IMR-90 (cell line): ENCODE measurements around the gene CDT1. TPM values are rescaled to one million over a fixed set of nuclear protein-coding genes. Genes with fewer than 3 reads are reported as not detected.

Source experiments
- ATAC-seq: fragments of 200-7000 bp; cut with Tn5 transposase; 2 replicates; pipeline ENCODE4 v1.9.1; 2020; ENCODE audit warnings: low read depth, mild to moderate bottlenecking, moderate library complexity
- BruUV-seq: library from RNA; stranded (reverse); fragments of 400-500 nt; replicated peaks from 2 replicates; lab custom pipeline; 2021; lab: Mats Ljungman, UMichigan
- CTCF ChIA-PET: fragments of 300-600 bp; formaldehyde crosslinking; extraction: SDS; loops from one replicate; lab custom pipeline; 2021; ENCODE audit warnings: antibody characterized with exemption; lab: Yijun Ruan, JAX
- POLR2A ChIA-PET: fragments of 300-600 bp; sonication (Branson Sonifier 250); formaldehyde crosslinking; loops from one replicate; lab custom pipeline; 2022; ENCODE audit warnings: antibody characterized with exemption; ENCODE audit not compliant: unreplicated experiment; lab: Charles Lee
- DNase-seq: peaks from one replicate; pipeline ENCODE4 v3.0.0; 2013
- H2AFZ ChIP-seq: replicated peaks from 2 replicates; pipeline ENCODE3; 2013; ENCODE audit warnings: low read length, mild to moderate bottlenecking; ENCODE audit not compliant: poor library complexity
- H2AK5ac ChIP-seq: 2 replicates; pipeline ENCODE4 v1.6.1; 2013; ENCODE audit warnings: low read depth, low read length, inconsistent platforms
- H2AK9ac ChIP-seq: replicated peaks from 2 replicates; pipeline ENCODE3; 2013; ENCODE audit warnings: mild to moderate bottlenecking, low read depth, low read length, moderate library complexity; ENCODE audit not compliant: poor library complexity
- H2BK120ac ChIP-seq: 2 replicates; pipeline ENCODE4 v1.6.1; 2013; ENCODE audit warnings: low read depth, low read length, inconsistent platforms
- H2BK15ac ChIP-seq: 3 replicates; pipeline ENCODE4 v1.6.1; 2013; ENCODE audit warnings: low read depth, low read length, inconsistent platforms
- H2BK20ac ChIP-seq: 2 replicates; pipeline ENCODE4 v1.6.1; 2013; ENCODE audit warnings: low read depth, mild to moderate bottlenecking, inconsistent platforms, low read length, moderate library complexity
- H2BK5ac ChIP-seq: 2 replicates; pipeline ENCODE4 v1.6.1; 2013; ENCODE audit warnings: mild to moderate bottlenecking, low read depth, low read length, inconsistent platforms; ENCODE audit not compliant: poor library complexity, severe bottlenecking
- H3K14ac ChIP-seq: replicated peaks from 2 replicates; pipeline ENCODE4 v1.6.1; 2013; ENCODE audit warnings: low read depth, low read length, inconsistent platforms
- H3K18ac ChIP-seq: 2 replicates; pipeline ENCODE4 v1.6.1; 2013; ENCODE audit warnings: low read depth, low read length, control low read depth
- H3K23ac ChIP-seq: 2 replicates; pipeline ENCODE4 v1.6.1; 2013; ENCODE audit warnings: low read depth, low read length, inconsistent platforms
- H3K27ac ChIP-seq: 2 replicates; pipeline ENCODE4 v1.5.1; 2013; ENCODE audit warnings: mild to moderate bottlenecking, control low read depth, low read length; ENCODE audit not compliant: insufficient read depth
- H3K27me3 ChIP-seq: 2 replicates; pipeline ENCODE4 v1.6.1; 2013; ENCODE audit warnings: low read length; ENCODE audit not compliant: control insufficient read depth, insufficient read depth
- H3K36me3 ChIP-seq: 2 replicates; pipeline ENCODE4 v1.6.1; 2013; ENCODE audit warnings: low read length, mixed read lengths; ENCODE audit not compliant: control insufficient read depth, insufficient read depth
- H3K4ac ChIP-seq: 2 replicates; pipeline ENCODE4 v1.6.1; 2013; ENCODE audit warnings: low read depth, low read length, inconsistent platforms
- H3K4me1 ChIP-seq: 2 replicates; pipeline ENCODE4 v1.6.1; 2013; ENCODE audit warnings: low read length, mixed read lengths; ENCODE audit not compliant: control insufficient read depth, insufficient read depth
- H3K4me2 ChIP-seq: 2 replicates; pipeline ENCODE4 v1.6.1; 2013; ENCODE audit warnings: low read depth, mild to moderate bottlenecking, control low read depth, low read length, moderate library complexity
- H3K4me3 ChIP-seq: 2 replicates; pipeline ENCODE4 v1.5.1; 2013; ENCODE audit warnings: low read depth, mild to moderate bottlenecking, control low read depth, low read length, moderate library complexity; ENCODE audit not compliant: insufficient read depth
- H3K56ac ChIP-seq: 2 replicates; pipeline ENCODE4 v1.6.1; 2013; ENCODE audit warnings: low read length, inconsistent platforms; ENCODE audit not compliant: insufficient read depth; ENCODE audit errors: extremely low read depth
- H3K79me1 ChIP-seq, 2 experiments: 2 replicates each; pipeline ENCODE4 v1.6.1; 2013; ENCODE audit warnings: low read length in 2 of 2, inconsistent platforms in 1 of 2, low read depth in 1 of 2
- H3K9ac ChIP-seq: 2 replicates; pipeline ENCODE4 v1.6.1; 2013; ENCODE audit warnings: low read depth, low read length, control low read depth
- H3K9me1 ChIP-seq: 2 replicates; pipeline ENCODE4 v1.6.1; 2013; ENCODE audit warnings: low read length, inconsistent platforms; ENCODE audit not compliant: insufficient read depth
- H3K9me3 ChIP-seq: 2 replicates; pipeline ENCODE4 v1.6.1; 2013; ENCODE audit warnings: low read length; ENCODE audit not compliant: control insufficient read depth, insufficient read depth
- H4K20me1 ChIP-seq: 2 replicates; pipeline ENCODE4 v1.6.1; 2013; ENCODE audit warnings: low read length, inconsistent platforms; ENCODE audit not compliant: insufficient read depth
- H4K5ac ChIP-seq: 2 replicates; pipeline ENCODE4 v1.6.1; 2013; ENCODE audit warnings: mild to moderate bottlenecking, low read depth, low read length, control low read depth
- H4K8ac ChIP-seq, 2 experiments: 2 replicates each; pipeline ENCODE4 v1.6.1; 2013; ENCODE audit warnings: low read depth in 2 of 2, low read length in 2 of 2, control low read depth in 1 of 2, inconsistent platforms in 1 of 2
- H4K91ac ChIP-seq: 2 replicates; pipeline ENCODE4 v1.6.1; 2013; ENCODE audit warnings: low read depth, low read length, inconsistent platforms; ENCODE audit not compliant: insufficient read depth
- SMC3 ChIP-seq: fragments of 150-350 bp; IDR thresholded peaks from 2 replicates; pipeline ENCODE4 v1.6.1; 2016; ENCODE audit warnings: low read depth, mild to moderate bottlenecking, antibody characterized with exemption, low read length, moderate library complexity
- WGBS, 2 experiments: methylation state at CpG; one replicate each; pipeline versions ENCODE4 v1.1.5 to v1.1.7; 2013; ENCODE audit warnings: missing lambda C conversion rate in 2 of 2; ENCODE audit not compliant: insufficient read length in 1 of 2; ENCODE audit errors: extremely low coverage in 2 of 2; 5-methylcytosine and 5-hydroxymethylcytosine counted together
- dilution Hi-C: fragments of 300-500 bp; cut with HindIII; formaldehyde crosslinking; loops from one replicate; pipeline ENCODE4 v1.14.3; 2018; ENCODE audit warnings: low sequenced_read_pairs; ENCODE audit not compliant: unreplicated experiment
- in situ Hi-C: fragments of 300-500 bp; cut with MboI; formaldehyde crosslinking; loops from 3 replicates; pipeline ENCODE4 v1.14.3; 2019; ENCODE audit warnings: low sequenced_read_pairs, inconsistent platforms, mixed read lengths
- intact Hi-C: fragments of 100-400 bp; cut with micrococcal nuclease; formaldehyde crosslinking; loops from 2 replicates; pipeline ENCODE4 v1.10.0; 2022
- polyA plus RNA-seq, 3 experiments: library from polyadenylated mRNA; depleted of rRNA; stranded (reverse); fragments of >200 nt; gene quantifications; 2 replicates each; pipeline ENCODE4 v1.2.3, GENCODE V29; 2012; ENCODE audit warnings: low replicate concordance in 1 of 3
- total RNA-seq: library from RNA; depleted of rRNA; stranded (reverse); fragments of >200 nt; gene quantifications from 2 replicates; pipeline ENCODE4 v1.2.3, GENCODE V29; 2012
- TF ChIP-seq, protein P1 (sequence below): conservative IDR thresholded peaks from 2 replicates; pipeline ENCODE4 v1.5.1; 2012; ENCODE audit warnings: mild to moderate bottlenecking, low read depth, low read length, improper control_type of control experiment

CDT1 gene
- total and polyA plus RNA-seq, 2 of the 4 experiments (the other 2 are of a cell fraction): 3.2 to 11.8 TPM

DNA sequence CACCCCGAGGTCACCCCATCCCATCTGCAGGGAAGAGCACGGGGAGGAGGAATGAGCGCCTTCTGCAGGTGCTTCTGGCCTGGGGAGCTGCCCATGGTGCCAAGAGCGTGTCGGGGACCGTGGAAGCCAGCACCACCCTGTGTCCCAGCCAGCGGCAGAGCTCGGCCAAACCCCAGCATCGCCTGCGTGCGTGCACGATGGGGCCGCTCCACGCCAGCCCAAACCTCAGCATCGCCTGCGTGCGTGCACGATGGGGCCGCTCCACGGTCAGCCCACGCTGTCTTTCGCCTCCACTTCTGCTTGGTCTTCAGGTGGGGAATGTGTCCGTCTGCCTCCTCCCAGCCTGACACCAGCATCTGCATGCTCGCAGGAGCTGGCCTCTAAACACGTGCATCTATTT is 39.2 kb downstream of the CDT1 start:
- WGBS, 2 experiments: 94% methylated on average over 13 of the region's 25 CpGs; no CpG with 5 or more reads in 1 of the 2 experiments
- H3K18ac ChIP-seq: no peak overlapping the region
- H3K79me1 ChIP-seq: peaks cover 4 to 13% of the 10 kb centered on the region in 2 experiments; a peak in 2 of 4 replicates
- no peak overlapping the region for H2BK20ac ChIP-seq
- H2BK15ac ChIP-seq: no peak overlapping the region
- H3K9me1 ChIP-seq: no peaks in the 10 kb centered on the region
- H2BK120ac ChIP-seq: no peak overlapping the region
- DNase-seq: no peak
- H2AK9ac ChIP-seq: no peak overlapping the region
- no TSS peak for BruUV-seq
- no peak overlapping the region for H4K8ac ChIP-seq
- intact Hi-C loops: no loop called here
- no peak for TF ChIP-seq SMC3
- TF ChIP-seq, protein P1, sequence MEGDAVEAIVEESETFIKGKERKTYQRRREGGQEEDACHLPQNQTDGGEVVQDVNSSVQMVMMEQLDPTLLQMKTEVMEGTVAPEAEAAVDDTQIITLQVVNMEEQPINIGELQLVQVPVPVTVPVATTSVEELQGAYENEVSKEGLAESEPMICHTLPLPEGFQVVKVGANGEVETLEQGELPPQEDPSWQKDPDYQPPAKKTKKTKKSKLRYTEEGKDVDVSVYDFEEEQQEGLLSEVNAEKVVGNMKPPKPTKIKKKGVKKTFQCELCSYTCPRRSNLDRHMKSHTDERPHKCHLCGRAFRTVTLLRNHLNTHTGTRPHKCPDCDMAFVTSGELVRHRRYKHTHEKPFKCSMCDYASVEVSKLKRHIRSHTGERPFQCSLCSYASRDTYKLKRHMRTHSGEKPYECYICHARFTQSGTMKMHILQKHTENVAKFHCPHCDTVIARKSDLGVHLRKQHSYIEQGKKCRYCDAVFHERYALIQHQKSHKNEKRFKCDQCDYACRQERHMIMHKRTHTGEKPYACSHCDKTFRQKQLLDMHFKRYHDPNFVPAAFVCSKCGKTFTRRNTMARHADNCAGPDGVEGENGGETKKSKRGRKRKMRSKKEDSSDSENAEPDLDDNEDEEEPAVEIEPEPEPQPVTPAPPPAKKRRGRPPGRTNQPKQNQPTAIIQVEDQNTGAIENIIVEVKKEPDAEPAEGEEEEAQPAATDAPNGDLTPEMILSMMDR: no peak
- H4K91ac ChIP-seq: no peak overlapping the region
- H3K27ac ChIP-seq: no peak overlapping the region
- no peaks in the 10 kb centered on the region for H3K27me3 ChIP-seq
- no peak overlapping the region for H3K4me3 ChIP-seq
- no peak overlapping the region for H2BK5ac ChIP-seq
- ChIA-PET POLR2A (no interaction called here), CTCF (no interaction called here)
- H2AK5ac ChIP-seq: no peak overlapping the region
- dilution Hi-C loops: no loop called here
- no peak overlapping the region for H3K14ac ChIP-seq
- no peak overlapping the region for H3K9ac ChIP-seq
- H4K20me1 ChIP-seq: peaks cover 4% of the 10 kb centered on the region; the same call in 1 of the 2 replicates
- H2AFZ ChIP-seq: no peak overlapping the region
- ATAC-seq: no peak
- no peak overlapping the region for H3K4ac ChIP-seq
- no peak overlapping the region for H3K56ac ChIP-seq
- H3K4me2 ChIP-seq: no peak overlapping the region
- H3K36me3 ChIP-seq: peaks cover 29% of the 10 kb centered on the region
- in situ Hi-C loops: no loop called here
- H4K5ac ChIP-seq: no peak overlapping the region
- no peaks in the 10 kb centered on the region for H3K9me3 ChIP-seq
- no peak overlapping the region for H3K23ac ChIP-seq
- peaks cover 3% of the 10 kb centered on the region; the same call in 1 of the 2 replicates for H3K4me1 ChIP-seq
